Measurements from ENCODE around the gene CIDEB.
A peak's percentile ranks its signal among the peaks of the same experiment; 100 is the strongest.

Gene CIDEB

DNA sequence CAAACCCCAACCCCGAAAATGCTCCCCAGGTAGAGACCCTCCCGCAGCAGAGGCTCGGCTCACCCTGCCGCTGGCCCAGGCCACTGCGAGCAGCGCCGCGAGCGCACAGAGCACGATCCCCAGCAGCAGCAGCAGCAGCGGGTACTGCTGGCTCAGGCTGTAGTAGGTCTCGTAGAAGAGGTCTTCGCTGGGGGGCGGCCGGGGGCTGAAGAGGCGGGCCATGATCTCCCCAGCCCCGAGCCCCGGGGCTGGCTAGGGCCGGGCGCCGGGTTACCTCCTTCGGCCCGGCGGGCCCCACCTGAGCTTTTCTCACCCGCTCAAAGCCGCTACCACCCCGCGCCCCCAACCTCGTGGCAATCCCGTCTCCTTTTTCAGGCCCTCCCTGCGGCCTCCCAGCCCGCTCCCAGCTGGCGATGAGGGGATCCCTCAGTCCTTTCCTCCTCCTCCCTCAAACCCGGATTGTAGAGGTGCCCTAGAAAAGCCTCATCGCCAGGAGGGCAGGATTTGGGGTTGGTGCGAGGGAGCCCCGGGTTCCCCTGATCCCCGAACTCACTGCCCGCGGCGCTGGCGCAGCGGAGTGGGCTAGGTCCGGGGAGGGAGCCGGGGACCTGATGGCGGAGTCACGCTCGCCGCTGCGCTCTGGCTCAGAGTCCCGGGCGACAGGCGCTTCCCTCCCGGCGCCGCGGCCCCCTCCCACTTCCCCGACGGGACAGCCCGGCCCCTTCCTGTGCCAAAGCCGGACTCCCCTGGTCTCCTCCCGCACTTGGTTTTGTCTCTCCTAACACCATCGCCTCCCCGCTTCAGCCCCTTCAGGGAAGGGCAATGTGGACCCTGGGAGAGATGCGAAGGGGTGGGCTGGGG is 26.9 kb upstream of the CIDEB start, which contains the start of gene ADCY4:
TSS of gene ADCY4 (minus strand) at position 641 of the 861 bp plus-strand sequence. CDS start at position 222, 419 bp downstream.
- in situ Hi-C loops (cut with HindIII; ENCODE audit: low sequenced_read_pairs), result loop anchor here (10.0 kb wide), 1 partner anchor 100 kb away; no protein-coding TSS in a partner anchor
- peak within 1 kb of the TSS; percentile 17 for H3K4me3 ChIP-seq (ENCODE audit: low read depth, low read length)

GRCh38 chr14:24332268-24332993 is 24.7 kb upstream of the CIDEB start:
- peak; percentile 41 for DNase-seq (ENCODE audit: low read depth, low spot score)

More for the DNA sequence above, 26.9 kb upstream of the CIDEB start, which contains the start of gene ADCY4:
- TF ChIP-seq, protein P1, sequence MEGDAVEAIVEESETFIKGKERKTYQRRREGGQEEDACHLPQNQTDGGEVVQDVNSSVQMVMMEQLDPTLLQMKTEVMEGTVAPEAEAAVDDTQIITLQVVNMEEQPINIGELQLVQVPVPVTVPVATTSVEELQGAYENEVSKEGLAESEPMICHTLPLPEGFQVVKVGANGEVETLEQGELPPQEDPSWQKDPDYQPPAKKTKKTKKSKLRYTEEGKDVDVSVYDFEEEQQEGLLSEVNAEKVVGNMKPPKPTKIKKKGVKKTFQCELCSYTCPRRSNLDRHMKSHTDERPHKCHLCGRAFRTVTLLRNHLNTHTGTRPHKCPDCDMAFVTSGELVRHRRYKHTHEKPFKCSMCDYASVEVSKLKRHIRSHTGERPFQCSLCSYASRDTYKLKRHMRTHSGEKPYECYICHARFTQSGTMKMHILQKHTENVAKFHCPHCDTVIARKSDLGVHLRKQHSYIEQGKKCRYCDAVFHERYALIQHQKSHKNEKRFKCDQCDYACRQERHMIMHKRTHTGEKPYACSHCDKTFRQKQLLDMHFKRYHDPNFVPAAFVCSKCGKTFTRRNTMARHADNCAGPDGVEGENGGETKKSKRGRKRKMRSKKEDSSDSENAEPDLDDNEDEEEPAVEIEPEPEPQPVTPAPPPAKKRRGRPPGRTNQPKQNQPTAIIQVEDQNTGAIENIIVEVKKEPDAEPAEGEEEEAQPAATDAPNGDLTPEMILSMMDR (IDR thresholded peaks at IDR 0.05; ENCODE audit: low read depth, low read length), result no peak
- DNase-seq (ENCODE audit: low read depth, low spot score), result no peak

DNA sequence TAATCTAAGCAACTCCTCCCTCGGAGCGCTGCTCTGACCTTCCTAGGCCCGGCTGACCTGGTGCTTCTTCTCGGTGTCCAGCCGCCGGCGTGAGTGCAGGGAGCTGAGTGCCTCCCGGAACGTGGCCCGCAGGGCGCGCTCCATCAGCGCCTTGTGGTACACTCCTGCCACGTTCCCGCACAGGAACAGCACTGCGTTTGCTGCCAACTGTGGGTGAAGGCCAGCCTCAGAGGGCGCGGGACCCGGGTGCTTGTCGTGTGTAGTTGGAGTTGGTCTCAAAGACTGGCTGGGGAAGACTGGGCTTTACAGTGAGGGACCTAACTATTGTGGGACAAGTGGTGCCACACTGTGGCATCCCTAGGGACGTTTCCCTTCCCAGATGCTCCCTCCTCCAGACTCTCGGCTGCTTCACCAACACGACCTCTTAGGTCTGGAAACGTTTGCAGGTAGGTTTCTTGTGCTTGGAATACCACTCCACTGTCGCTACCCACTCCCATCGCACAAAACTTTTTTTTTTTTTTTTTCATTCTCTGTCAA is 24.0 kb upstream of the CIDEB start:
- in situ Hi-C loops (cut with HindIII; ENCODE audit: low sequenced_read_pairs), result loop anchor here (10.0 kb wide), 1 partner anchor 103 kb away; no protein-coding TSS in a partner anchor
- H3K4me3 ChIP-seq (ENCODE audit: low read depth, low read length), result no peak overlapping the region
- no peak for DNase-seq (ENCODE audit: low read depth, low spot score)
- TF ChIP-seq, protein P1 (IDR thresholded peaks at IDR 0.05; ENCODE audit: low read depth, low read length), result no peak

More at GRCh38 chr14:24332268-24332993, 24.7 kb upstream of the CIDEB start:
- H3K4me3 ChIP-seq (ENCODE audit: low read depth, low read length), result peak overlapping the region; percentile 17
- in situ Hi-C loops (cut with HindIII; ENCODE audit: low sequenced_read_pairs), result loop anchor here (10.0 kb wide), 1 partner anchor 102 kb away; no protein-coding TSS in a partner anchor
- TF ChIP-seq, protein P1 (IDR thresholded peaks at IDR 0.05; ENCODE audit: low read depth, low read length), result peak; percentile 85

- TF ChIP-seq, protein P1 (IDR thresholded peaks at IDR 0.05; ENCODE audit: low read depth, low read length), result no peak
- in situ Hi-C loops (cut with HindIII; ENCODE audit: low sequenced_read_pairs), result loop anchor here (10.0 kb wide), 1 partner anchor 104 kb away; no protein-coding TSS in a partner anchor
- no peak for DNase-seq (ENCODE audit: low read depth, low spot score)
- H3K4me3 ChIP-seq (ENCODE audit: low read depth, low read length), result no peak overlapping the region
Measured at GRCh38 chr14:24330973-24331674, 23.3 kb upstream of the CIDEB start.

DNA sequence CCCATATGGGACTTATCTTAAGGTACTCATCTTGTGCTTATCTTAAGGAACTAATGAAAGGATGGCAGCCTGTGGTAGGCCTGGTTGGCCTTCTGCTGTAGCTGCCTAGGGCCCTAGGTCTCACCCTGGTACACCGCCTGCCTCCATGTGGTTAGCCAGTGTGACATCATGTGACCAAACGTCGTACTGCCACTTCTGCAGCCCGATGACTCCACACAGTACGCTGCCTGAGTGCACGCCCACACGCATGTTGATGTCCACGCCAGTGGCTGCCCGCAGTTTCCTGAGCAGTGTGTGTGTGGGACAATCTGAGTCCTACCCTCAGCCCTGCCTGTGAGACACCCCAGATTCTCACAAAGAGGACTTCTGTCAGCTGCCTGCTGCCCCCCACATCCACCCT is 22.0 kb upstream of the CIDEB start:
- no peak overlapping the region for H3K4me3 ChIP-seq (ENCODE audit: low read depth, low read length)
- in situ Hi-C loops (cut with HindIII; ENCODE audit: low sequenced_read_pairs), result loop anchor here (10.0 kb wide), 1 partner anchor 105 kb away; no protein-coding TSS in a partner anchor
- DNase-seq (ENCODE audit: low read depth, low spot score), result no peak
- TF ChIP-seq, protein P1 (IDR thresholded peaks at IDR 0.05; ENCODE audit: low read depth, low read length), result no peak

Measured in astrocyte of the spinal cord (primary cell).